ENCODE results near the gene GRXCR1.

DNA sequence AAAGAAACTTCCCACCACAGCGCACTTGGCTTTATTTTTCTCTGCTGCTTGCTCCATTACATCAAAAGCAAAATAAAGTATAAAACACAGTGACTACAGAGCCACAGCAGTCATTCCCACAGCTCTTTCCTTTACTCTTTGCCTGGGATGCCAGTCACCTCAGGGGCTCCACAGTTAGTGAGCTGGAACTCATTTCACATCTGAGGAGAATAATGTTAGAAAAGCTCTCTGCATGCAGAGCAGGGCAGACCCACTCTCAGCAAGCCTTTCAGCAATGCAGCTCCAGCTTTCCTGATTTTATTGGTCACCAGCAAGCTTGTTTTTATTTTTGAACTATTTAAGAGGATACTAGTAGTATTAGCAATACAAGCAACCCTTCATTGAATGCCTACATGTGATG, 13.8 kb downstream of the GRXCR1 start:
- no peak for TF ChIP-seq CTCF (IDR thresholded peaks at IDR 0.05 in 4 of 5, conservative IDR thresholded peaks at IDR 0.05 in 1 of 5)
- TF ChIP-seq POLR2A (IDR thresholded peaks at IDR 0.05), result no peak
